HG03521 (cell line): ENCODE results near the gene STRN.
"Not testable (repeated sequence)": the region's sequence is repeated elsewhere in the genome, so short reads cannot be mapped to it uniquely, and the experiment has no call there.

Source experiments
- ATAC-seq: cut with Tn5 transposase; IDR thresholded peaks from one replicate; pipeline ENCODE4 v1.9.1; 2021; ENCODE audit warnings: mild to moderate bottlenecking, moderate library complexity; ENCODE audit not compliant: unreplicated experiment

The STRN gene

GRCh38 chr2:36915627-36916026, 50.7 kb downstream of the STRN start:
- no peak for ATAC-seq

DNA sequence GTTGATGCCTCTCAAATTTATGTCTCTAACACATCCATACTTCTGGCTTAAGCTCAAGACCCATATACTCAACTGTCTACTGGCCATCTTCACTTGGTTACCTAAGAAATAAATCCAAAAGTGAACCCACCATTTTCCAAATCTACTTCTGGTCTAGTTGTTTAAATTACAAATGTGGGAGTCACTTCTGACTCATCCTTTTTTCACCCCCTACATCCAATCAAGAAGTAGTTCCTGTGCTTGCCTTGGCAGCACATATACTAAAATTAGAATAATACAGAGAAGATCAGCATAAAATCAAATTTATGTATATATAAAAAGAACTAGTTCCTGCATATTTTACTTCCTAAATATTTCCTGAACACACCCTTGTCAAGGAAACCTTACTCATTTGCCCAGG, 53.6 kb downstream of the STRN start:
- ATAC-seq, result no peak

- ATAC-seq, result no peak
These were observed 55.3 kb downstream of the STRN start for GRCh38 chr2:36911012-36911411.

DNA sequence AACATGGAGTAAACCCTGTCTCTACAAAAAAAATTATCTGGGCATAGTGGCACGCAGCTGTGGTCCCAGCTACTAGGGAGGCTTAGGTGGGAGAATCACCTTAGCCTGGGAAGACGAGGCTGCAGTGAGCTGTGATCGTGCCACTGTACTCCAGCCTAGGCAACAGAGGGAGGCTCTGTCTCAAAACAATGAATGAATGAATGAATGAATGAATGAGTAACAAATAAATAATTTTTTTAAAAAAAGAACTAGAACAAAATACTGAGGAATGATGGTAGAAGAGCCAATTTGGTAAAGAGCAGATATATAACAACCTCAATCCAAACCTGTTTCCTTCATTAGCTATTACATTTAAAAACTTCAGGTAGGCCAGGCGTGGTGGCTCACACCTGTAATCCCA, 60.1 kb downstream of the STRN start:
- ATAC-seq, result no peak

DNA sequence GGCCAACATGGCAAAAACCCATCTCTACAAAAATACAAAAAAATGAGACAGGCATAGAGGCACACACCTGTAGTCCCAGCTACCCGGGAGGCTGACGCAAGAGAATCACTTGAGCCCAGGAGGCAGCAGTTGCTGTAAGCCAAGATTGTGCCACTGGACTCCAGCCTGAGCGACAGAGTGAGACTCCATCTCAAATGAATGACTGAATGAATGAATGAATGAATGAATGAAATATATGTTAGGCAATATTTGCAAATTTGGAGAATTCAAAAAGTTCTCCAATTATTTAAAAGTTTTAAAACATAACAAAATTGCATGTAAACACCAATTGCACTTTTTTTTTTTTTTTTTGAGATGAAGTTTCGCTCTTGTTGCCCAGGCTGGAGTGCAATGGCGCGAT, 61.7 kb downstream of the STRN start:
- ATAC-seq, result no peak

DNA sequence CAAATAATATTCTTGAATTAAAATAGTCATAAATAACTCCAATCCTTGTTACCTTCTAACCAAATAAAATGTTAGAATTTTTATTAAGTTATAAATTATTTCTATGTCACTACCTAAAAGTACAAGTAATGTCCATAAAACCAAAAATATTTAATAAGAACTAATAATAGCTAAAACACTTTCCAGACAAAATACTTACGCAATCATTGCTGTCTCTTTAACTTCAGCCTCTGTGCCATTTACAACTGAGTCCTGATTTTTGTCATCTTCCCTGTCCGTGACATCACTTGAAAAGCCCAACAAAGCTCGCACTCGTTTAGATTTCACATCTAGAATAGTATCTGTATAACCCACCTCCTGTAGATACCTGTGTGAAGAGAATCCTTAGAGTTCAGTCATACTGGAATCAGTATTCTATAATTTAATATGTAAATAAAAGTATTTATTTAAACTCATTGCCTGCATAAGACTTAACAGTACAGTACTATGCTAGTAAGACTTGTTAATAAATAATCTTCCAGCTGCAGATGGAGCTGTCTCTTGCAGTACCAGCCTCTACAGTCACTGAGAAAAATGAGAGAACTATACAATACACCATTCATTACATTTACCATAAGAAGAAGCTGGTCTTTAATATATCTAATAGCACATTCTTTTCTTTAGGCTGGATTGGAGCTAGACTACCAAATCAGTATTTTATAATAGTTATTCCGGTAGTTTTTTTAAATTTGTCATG, 63.8 kb downstream of the STRN start:
- no peak for ATAC-seq

- no peak for ATAC-seq
These were observed 73.5 kb downstream of the STRN start for GRCh38 chr2:36892805-36893204.

GRCh38 chr2:36889795-36890194, 76.5 kb downstream of the STRN start:
- ATAC-seq, result no peak

GRCh38 chr2:36887095-36887494, 79.2 kb downstream of the STRN start:
- ATAC-seq, result not testable (repeated sequence)

GRCh38 chr2:36886664-36887063, 79.7 kb downstream of the STRN start:
- ATAC-seq, result no peak

DNA sequence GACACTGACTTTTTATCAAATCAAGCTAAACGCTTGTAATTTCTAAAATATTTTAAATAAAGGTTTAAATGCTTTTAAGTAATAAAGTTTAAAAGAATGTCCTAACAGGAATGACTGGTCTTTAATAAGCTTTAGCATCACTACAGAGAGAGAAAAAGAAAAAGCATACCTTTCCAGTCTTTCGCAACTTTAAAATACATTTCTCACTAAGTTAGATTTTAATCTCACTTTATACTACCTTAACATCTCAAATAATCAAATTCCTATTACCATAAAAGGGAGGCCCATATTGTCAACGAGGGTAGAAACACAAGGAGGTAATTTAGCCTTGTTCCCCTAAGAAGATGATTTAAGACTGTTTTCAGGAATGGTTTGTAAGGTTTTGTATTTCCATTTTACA, 80.7 kb downstream of the STRN start:
- no peak for ATAC-seq

GRCh38 chr2:36882532-36882931, 83.8 kb downstream of the STRN start:
- no peak for ATAC-seq

- no peak for ATAC-seq
These were observed 84.5 kb downstream of the STRN start for GRCh38 chr2:36881816-36882215.

GRCh38 chr2:36878429-36878828, 87.9 kb downstream of the STRN start:
- ATAC-seq, result no peak

GRCh38 chr2:36871068-36871707, 95.1 kb downstream of the STRN start:
- ATAC-seq, result no peak

GRCh38 chr2:36869606-36870005, 96.7 kb downstream of the STRN start:
- no peak for ATAC-seq

DNA sequence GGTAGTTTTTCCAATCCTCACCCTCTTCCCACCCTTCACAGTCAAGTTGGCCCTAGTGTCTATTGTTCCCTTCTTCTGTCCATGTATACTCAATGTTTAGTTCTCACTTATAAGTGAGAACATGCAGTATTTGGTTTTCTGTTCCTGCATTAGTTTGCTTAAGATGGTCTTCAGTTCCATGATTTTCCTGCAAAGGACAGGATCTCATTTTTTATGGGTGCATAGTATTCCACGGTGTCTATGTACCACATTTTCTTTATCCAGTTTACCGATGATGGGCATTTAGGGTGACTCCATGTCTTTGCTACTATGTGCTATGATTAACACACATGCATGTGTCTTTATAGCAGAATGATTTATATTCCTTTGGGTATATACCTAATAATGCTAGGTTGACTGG, 104.4 kb downstream of the STRN start:
- no peak for ATAC-seq

- ATAC-seq, result no peak
These were observed 107.0 kb downstream of the STRN start for GRCh38 chr2:36859366-36859792.

DNA sequence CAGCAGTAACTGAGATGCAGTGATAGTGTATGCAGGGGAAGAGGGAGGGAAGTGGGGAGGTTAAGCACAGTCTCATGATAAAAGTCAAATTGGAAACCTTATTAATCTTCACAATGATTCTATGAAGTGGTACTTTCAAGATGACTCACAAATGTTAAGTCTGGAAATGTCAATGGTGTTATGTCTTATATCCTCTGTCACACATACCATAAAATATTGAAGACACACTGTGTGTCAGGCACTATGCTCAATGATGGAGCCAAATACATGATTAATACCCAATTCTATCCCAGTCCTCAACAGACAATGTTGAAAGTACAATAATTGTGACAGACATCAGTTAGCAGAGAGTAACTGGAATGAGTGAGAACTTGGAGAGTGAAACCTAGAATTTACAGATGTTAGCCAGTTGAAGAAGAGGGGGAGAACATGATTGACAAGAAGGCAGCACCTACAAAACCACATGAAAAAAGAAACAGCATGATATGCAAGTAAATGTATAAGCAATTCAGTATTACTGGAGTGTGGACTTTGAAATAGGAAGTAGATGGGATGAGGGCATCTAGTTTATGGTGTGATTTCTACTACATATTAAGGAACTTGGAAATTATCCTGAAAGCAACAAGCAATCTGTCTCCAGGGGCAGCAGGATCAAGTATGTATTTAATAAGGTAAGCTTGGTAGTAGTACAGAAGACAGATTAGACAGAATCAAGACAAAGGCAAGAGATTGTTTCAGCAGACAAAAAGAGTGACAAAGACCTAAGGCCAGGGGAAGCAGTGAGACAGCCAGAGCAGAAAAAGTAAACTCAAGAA, 107.6 kb downstream of the STRN start:
- ATAC-seq, result peak; percentile 46

- ATAC-seq, result no peak
These were observed 108.6 kb downstream of the STRN start for GRCh38 chr2:36857713-36858112.

- ATAC-seq, result no peak
These were observed 110.9 kb downstream of the STRN start for GRCh38 chr2:36855429-36855828.

DNA sequence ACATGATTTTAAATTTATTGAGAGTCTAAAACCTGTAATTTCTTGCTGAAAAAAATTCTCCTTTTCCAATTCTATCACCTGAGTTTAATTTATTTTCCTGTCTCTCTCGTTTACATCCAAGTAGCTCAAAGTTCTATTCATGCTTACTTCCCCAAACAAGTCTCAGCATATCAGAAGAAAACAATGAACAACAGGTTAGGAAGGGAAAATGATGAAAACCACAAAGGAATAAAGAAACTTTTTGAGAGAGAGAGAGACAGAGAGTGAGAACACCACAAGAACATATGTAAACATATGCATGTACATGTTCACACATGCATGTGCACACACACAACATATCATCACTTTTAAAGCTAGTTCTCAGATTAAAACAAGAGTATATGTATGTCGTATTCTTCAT, 112.1 kb downstream of the STRN start:
- no peak for ATAC-seq
